AG09309 (cell line): ENCODE data around the gene CD22.

ENCODE experiments used
- DNase-seq: peaks from one replicate; pipeline ENCODE4 v3.0.0-alpha.2; 2010; ENCODE audit warnings: low read depth
- H3K4me3 ChIP-seq: 2 replicates; pipeline ENCODE4 v1.5.1; 2011; ENCODE audit warnings: mild to moderate bottlenecking, low read depth, low read length, moderate library complexity; ENCODE audit not compliant: control insufficient read depth
- CTCF ChIP-seq: IDR thresholded peaks from 2 replicates; pipeline ENCODE4 v1.5.1; 2011; ENCODE audit warnings: mild to moderate bottlenecking, low read depth, low read length, inconsistent platforms; ENCODE audit not compliant: insufficient read depth, control insufficient read depth; ENCODE audit errors: missing control alignments

The CD22 gene

GRCh38 chr19:35296644-35297514 is 32.1 kb upstream of the CD22 start:
- no peak for TF ChIP-seq CTCF
- no peak for DNase-seq
- no peak overlapping the region for H3K4me3 ChIP-seq

- no peak for TF ChIP-seq CTCF
- no peak for DNase-seq
- no peak overlapping the region for H3K4me3 ChIP-seq
Measured at GRCh38 chr19:35297515-35297848, 31.5 kb upstream of the CD22 start.

GRCh38 chr19:35297922-35298321 is 31.1 kb upstream of the CD22 start:
- TF ChIP-seq CTCF, result no peak
- no peak overlapping the region for H3K4me3 ChIP-seq
- no peak for DNase-seq

- no peak overlapping the region for H3K4me3 ChIP-seq
- no peak for TF ChIP-seq CTCF
- no peak for DNase-seq
Measured at GRCh38 chr19:35298561-35298972, 30.4 kb upstream of the CD22 start.

- H3K4me3 ChIP-seq, result no peak overlapping the region
- no peak for DNase-seq
- no peak for TF ChIP-seq CTCF
Measured at GRCh38 chr19:35299523-35300338, 29.3 kb upstream of the CD22 start.

- no peak for DNase-seq
- TF ChIP-seq CTCF, result no peak
- no peak overlapping the region for H3K4me3 ChIP-seq
Measured at GRCh38 chr19:35300339-35300649, 28.7 kb upstream of the CD22 start.
